K562 (cell line): ENCODE data around the gene KLRF2.

Experiments
- ASH1L ChIP-seq: fragments of 450-650 bp; IDR thresholded peaks from 2 replicates; pipeline ENCODE4 v1.6.1; 2018; ENCODE audit warnings: borderline replicate concordance, mild to moderate bottlenecking, low read depth; ENCODE audit not compliant: partially characterized antibody
- EGR1 ChIP-seq: fragments of 450-650 bp; conservative IDR thresholded peaks from 2 replicates; pipeline ENCODE4 v1.6.1; 2017; ENCODE audit warnings: mild to moderate bottlenecking
- LEF1 ChIP-seq: fragments of 450-650 bp; IDR thresholded peaks from 2 replicates; pipeline ENCODE4 v1.6.1; 2016; ENCODE audit warnings: mild to moderate bottlenecking
- NCOR1 ChIP-seq: fragments of 450-650 bp; IDR thresholded peaks from 2 replicates; pipeline ENCODE4 v1.6.1; 2016; ENCODE audit warnings: mild to moderate bottlenecking, moderate library complexity
- SIN3B ChIP-seq: fragments of 450-650 bp; IDR thresholded peaks from 2 replicates; pipeline ENCODE4 v1.6.1; 2017; ENCODE audit warnings: low read depth, mild to moderate bottlenecking, moderate library complexity
- ZBTB49 ChIP-seq: sonication (generic); formaldehyde crosslinking; IDR thresholded peaks from 2 replicates; pipeline ENCODE4 v1.8.0; 2022; ENCODE audit warnings: missing genetic modification reagents, mild to moderate bottlenecking, borderline replicate concordance
- ZFP36 ChIP-seq: fragments of 150-350 bp; IDR thresholded peaks from 2 replicates; pipeline ENCODE4 v1.6.1; 2018; ENCODE audit warnings: low read length, low read depth; ENCODE audit not compliant: partially characterized antibody
- ZNF133 ChIP-seq: fragments of 250-450 bp; sonication (Bioruptor Pico); IDR thresholded peaks from 2 replicates; pipeline ENCODE4 v1.4.0; 2020; ENCODE audit warnings: mild to moderate bottlenecking
- ZNF449 ChIP-seq: fragments of 250-450 bp; sonication (Bioruptor Pico); IDR thresholded peaks from 2 replicates; pipeline ENCODE4 v1.8.0; 2022; ENCODE audit warnings: moderate library complexity, mild to moderate bottlenecking, inconsistent platforms

DNA sequence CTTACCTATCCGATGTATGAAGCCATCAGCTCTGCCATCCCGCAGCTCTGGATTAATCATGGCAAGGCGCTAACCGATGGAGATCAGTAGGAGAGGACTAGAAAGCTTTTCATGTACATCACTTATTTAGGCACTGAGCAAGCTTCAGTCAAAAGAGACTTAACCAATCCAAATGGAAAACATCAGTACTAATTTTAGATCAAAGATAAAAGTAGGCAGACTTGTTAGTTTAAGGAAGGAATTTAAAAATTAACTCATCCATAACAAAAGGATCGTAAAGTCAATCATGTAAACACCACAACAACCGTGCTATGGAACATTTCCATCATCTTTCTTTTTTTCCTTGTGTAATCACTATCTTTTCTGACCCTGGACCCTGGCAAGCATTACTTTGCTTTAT lies 51.0 kb downstream of the KLRF2 start, which contains the start of gene CLEC2A:
- TF ChIP-seq SIN3B (no peak), EGR1 (no peak), NCOR1 (no peak), ZNF449 (no peak), ZNF133 (no peak), ZFP36 (no peak), ZBTB49 (CRISPR knock-in tag) (no peak), ASH1L (no peak), LEF1 (no peak)
